Lower lobe of right lung (tissue), 2 donors: ENCODE results near the gene TAOK3. TPM values are rescaled to one million over a fixed set of nuclear protein-coding genes. Genes with fewer than 3 reads are reported as not detected.

Source experiments
- ATAC-seq, 2 donors: fragments of 200-7000 bp; cut with Tn5 transposase; one replicate each; pipeline ENCODE4 v1.9.1; 2020 to 2022; ENCODE audit warnings: mild to moderate bottlenecking in 2 of 2, moderate library complexity in 2 of 2
- DNase-seq: peaks from one replicate; pipeline ENCODE4 v3.0.0-alpha.2; 2020
- H3K27ac ChIP-seq: fragments of 200-600 bp; one replicate; pipeline ENCODE4 v1.8.0; 2022
- H3K27me3 ChIP-seq: fragments of 200-600 bp; one replicate; pipeline ENCODE4 v1.8.0; 2022; ENCODE audit warnings: low read depth
- H3K36me3 ChIP-seq: fragments of 200-600 bp; one replicate; pipeline ENCODE4 v1.8.0; 2022; ENCODE audit warnings: mild to moderate bottlenecking
- H3K4me1 ChIP-seq: fragments of 200-600 bp; one replicate; pipeline ENCODE4 v1.8.0; 2022
- H3K4me3 ChIP-seq: fragments of 200-600 bp; one replicate; pipeline ENCODE4 v1.8.0; 2022; ENCODE audit warnings: mild to moderate bottlenecking
- H3K9me3 ChIP-seq: fragments of 200-600 bp; one replicate; pipeline ENCODE4 v1.8.0; 2022
- CTCF ChIP-seq: fragments of 200-600 bp; IDR thresholded peaks from one replicate; pipeline ENCODE4 v1.8.0; 2022; ENCODE audit warnings: antibody characterized with exemption, mild to moderate bottlenecking
- intact Hi-C: fragments of 100-400 bp; cut with DNase I; formaldehyde crosslinking; loops from one replicate; pipeline ENCODE4 v1.11.0; 2022
- total RNA-seq: library from RNA; stranded (reverse); fragmentation: NEBNext Ultra II Directional; extraction: Animal tissue kit (Norgen Biotek cat#: 25700); gene quantifications from one replicate; pipeline ENCODE4 v1.2.1, GENCODE V29; 2021
- donor health status: DM: no; HTN: yes; CAD: no; lungs with severe emphysema.

Gene TAOK3
- total RNA-seq, 1 donor from 2014 or later = 68.8 TPM

GRCh38 chr12:118391836-118392235 lies 19.1 kb upstream of the TAOK3 start:
- ATAC-seq (no peak), DNase-seq (no peak)
- Histone ChIP-seq H3K4me3 (no peak overlapping the region), H3K4me1 (no peaks in the 10 kb centered on the region), H3K27me3 (no peaks in the 10 kb centered on the region), H3K9me3 (no peaks in the 10 kb centered on the region), H3K36me3 (peaks cover 97% of the 10 kb centered on the region), H3K27ac (no peak overlapping the region)
- intact Hi-C loops = no loop called here
- no peak for TF ChIP-seq CTCF

DNA sequence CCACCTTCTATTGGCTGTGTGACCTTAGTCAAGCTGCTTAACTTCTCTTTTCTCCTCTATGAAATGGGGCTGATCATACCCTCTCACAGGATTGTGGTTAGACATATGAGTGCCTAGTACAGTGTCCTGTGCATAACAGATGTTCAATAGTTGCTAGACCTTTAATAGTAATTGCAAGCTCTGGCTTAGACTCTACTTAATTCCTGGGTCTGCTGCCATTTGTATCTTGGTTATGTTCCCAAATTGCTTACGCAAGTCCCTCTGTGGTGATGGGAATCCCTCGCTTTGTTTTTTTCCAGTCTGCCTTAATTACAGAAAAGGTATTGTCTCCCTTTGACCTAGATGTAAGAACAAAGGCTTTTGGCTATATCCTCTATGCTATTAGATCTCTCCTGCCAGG lies 18.7 kb upstream of the TAOK3 start:
- Histone ChIP-seq H3K9me3 (no peaks in the 10 kb centered on the region), H3K27me3 (no peaks in the 10 kb centered on the region), H3K27ac (no peak overlapping the region), H3K4me1 (no peaks in the 10 kb centered on the region), H3K4me3 (no peak overlapping the region), H3K36me3 (peaks cover 97% of the 10 kb centered on the region)
- intact Hi-C loops = no loop called here
- no peak for TF ChIP-seq CTCF
- ATAC-seq (no peak), DNase-seq (no peak)

- peak; percentile 65 for DNase-seq
- ATAC-seq = peak in 1 of 2 donors; percentile 13
- Histone ChIP-seq H3K4me1 (peaks cover 35% of the 10 kb centered on the region), H3K27me3 (no peaks in the 10 kb centered on the region), H3K36me3 (peaks cover 38% of the 10 kb centered on the region), H3K27ac (peak overlapping the region; percentile 98), H3K9me3 (no peaks in the 10 kb centered on the region), H3K4me3 (peak overlapping the region; percentile 95)
- intact Hi-C loops = loop anchor here (10.0 kb wide), 1 partner anchor 193 kb away; no protein-coding TSS in a partner anchor
- TF ChIP-seq CTCF = peak; percentile 98
Measured at GRCh38 chr12:118377884-118378470, 5.3 kb upstream of the TAOK3 start.

GRCh38 chr12:118377021-118377883 lies 4.5 kb upstream of the TAOK3 start:
- TF ChIP-seq CTCF = no peak
- no peaks in the 10 kb centered on the region for H3K9me3 ChIP-seq
- peaks cover 35% of the 10 kb centered on the region for H3K4me1 ChIP-seq
- DNase-seq (no peak), ATAC-seq (no peak)
- peaks cover 31% of the 10 kb centered on the region for H3K36me3 ChIP-seq
- peak overlapping the region; percentile 95 for H3K4me3 ChIP-seq
- H3K27ac ChIP-seq = peak overlapping the region; percentile 98
- no peaks in the 10 kb centered on the region for H3K27me3 ChIP-seq
- intact Hi-C loops = loop anchor here (10.0 kb wide), 1 partner anchor 192 kb away; no protein-coding TSS in a partner anchor

DNA sequence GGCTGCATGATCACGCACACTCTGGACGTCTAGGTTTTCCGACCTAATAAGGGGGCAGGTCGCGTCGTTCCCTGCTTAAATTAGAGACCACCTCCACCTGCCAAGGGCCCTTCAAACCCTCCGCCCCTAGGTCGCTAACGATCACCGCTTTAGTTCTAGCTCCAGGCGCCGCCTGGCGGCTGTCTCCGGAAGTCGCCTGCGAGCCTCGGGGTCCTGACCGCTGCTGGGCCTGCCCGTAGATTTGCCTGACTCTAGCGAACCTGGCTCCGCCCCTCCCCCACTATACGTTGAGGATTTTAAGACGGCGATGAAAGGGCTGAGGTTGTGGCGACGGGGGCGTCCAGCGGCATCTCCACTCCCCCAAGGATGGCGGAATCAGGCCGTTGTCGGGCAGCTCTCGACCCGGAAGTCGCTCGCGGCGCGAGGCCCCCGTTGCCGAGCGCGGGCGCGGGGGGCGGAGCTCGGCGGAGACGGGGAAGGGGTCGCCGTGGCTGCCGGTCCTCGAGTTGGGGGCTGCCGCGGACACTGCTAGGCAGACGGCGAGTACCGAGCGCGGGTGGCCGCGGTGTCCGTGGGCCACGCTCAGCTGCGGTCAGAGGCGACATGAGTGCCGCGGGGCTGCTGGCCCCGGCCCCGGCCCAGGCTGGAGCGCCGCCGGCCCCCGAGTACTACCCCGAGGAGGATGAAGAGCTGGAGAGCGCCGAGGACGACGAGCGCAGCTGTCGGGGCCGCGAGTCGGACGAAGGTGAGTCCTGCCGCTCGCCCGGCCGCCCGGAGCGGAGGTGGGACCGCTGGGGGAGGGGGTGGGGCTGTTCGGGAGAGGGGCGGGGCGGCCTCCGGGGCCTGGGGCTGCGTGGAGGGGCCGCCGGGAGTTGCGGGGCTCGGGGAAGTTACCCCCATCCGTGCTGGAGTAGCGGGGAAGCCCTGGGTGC lies 3.6 kb upstream of the TAOK3 start, which contains the start of gene SUDS3:
Gene SUDS3, plus strand, starts transcription at position 467 of the 932 bp plus-strand sequence. Its CDS starts 137 bp downstream, at position 604.
- Histone ChIP-seq H3K27me3 (no peaks in the 10 kb centered on the region), H3K9me3 (no peaks in the 10 kb centered on the region), H3K4me3 (peak within 1 kb of the TSS; percentile 95), H3K4me1 (peaks cover 35% of the 10 kb centered on the region), H3K36me3 (peaks cover 22% of the 10 kb centered on the region), H3K27ac (peak within 1 kb of the TSS; percentile 98)
- ATAC-seq (peak; percentile 70 to 71), DNase-seq (peak; percentile 94)
- intact Hi-C loops = loop anchor here (10.0 kb wide), 1 partner anchor 192 kb away; no protein-coding TSS in a partner anchor
- peak; percentile 95 for TF ChIP-seq CTCF
